Mesendoderm (in vitro differentiated cells): ENCODE measurements around the gene FAM3C. TPM values are rescaled to one million over a fixed set of nuclear protein-coding genes. Genes with fewer than 3 reads are reported as not detected.
"Not testable (repeated sequence)": the region's sequence is repeated elsewhere in the genome, so short reads cannot be mapped to it uniquely, and the experiment has no call there.

Experiments
- DNase-seq: peaks from one replicate; pipeline ENCODE4 v3.0.0; 2013
- H2AK5ac ChIP-seq: 2 replicates; pipeline ENCODE4 v1.6.1; 2013; ENCODE audit warnings: low read length, inconsistent platforms
- H2BK120ac ChIP-seq: 2 replicates; pipeline ENCODE4 v1.6.1; 2013; ENCODE audit warnings: low read depth, mild to moderate bottlenecking, low read length, moderate library complexity, mixed read lengths
- H2BK15ac ChIP-seq: replicated peaks from 2 replicates; pipeline ENCODE4 v1.6.1; 2013; ENCODE audit warnings: low read depth, mild to moderate bottlenecking, moderate library complexity
- H2BK5ac ChIP-seq: 2 replicates; pipeline ENCODE4 v1.6.1; 2013; ENCODE audit warnings: low read length, inconsistent platforms
- H3K18ac ChIP-seq: 2 replicates; pipeline ENCODE4 v1.6.1; 2013; ENCODE audit warnings: mild to moderate bottlenecking, low read length, mixed read lengths
- H3K23ac ChIP-seq: one replicate; pipeline ENCODE4 v1.6.1; 2013; ENCODE audit warnings: low read length
- H3K27ac ChIP-seq: 2 replicates; pipeline ENCODE4 v1.5.1; 2013; ENCODE audit warnings: low read depth, mild to moderate bottlenecking, inconsistent platforms, low read length, moderate library complexity
- H3K27me3 ChIP-seq: 2 replicates; pipeline ENCODE4 v1.6.1; 2013; ENCODE audit warnings: low read length, control low read depth, mild to moderate bottlenecking, inconsistent platforms; ENCODE audit not compliant: insufficient read depth, poor library complexity
- H3K36me3 ChIP-seq: 2 replicates; pipeline ENCODE4 v1.6.1; 2013; ENCODE audit warnings: low read length, inconsistent platforms; ENCODE audit not compliant: control insufficient read depth, insufficient read depth
- H3K4ac ChIP-seq: one replicate; pipeline ENCODE4 v1.6.1; 2013; ENCODE audit warnings: low read depth, mild to moderate bottlenecking, low read length, moderate library complexity
- H3K4me1 ChIP-seq: 2 replicates; pipeline ENCODE4 v1.6.1; 2013; ENCODE audit warnings: low read depth, low read length, inconsistent platforms; ENCODE audit not compliant: control insufficient read depth
- H3K4me2 ChIP-seq: 2 replicates; pipeline ENCODE4 v1.6.1; 2013; ENCODE audit warnings: low read length
- H3K4me3 ChIP-seq: 2 replicates; pipeline ENCODE4 v1.5.1; 2013; ENCODE audit warnings: mild to moderate bottlenecking, low read length
- H3K56ac ChIP-seq: one replicate; pipeline ENCODE4 v1.6.1; 2013; ENCODE audit warnings: low read length
- H3K79me1 ChIP-seq: 2 replicates; pipeline ENCODE4 v1.6.1; 2013; ENCODE audit warnings: low read length, inconsistent platforms
- H3K79me2 ChIP-seq: 2 replicates; pipeline ENCODE4 v1.6.1; 2013; ENCODE audit warnings: mild to moderate bottlenecking, low read length; ENCODE audit not compliant: control insufficient read depth, insufficient read depth
- H3K9ac ChIP-seq: 2 replicates; pipeline ENCODE4 v1.6.1; 2013; ENCODE audit warnings: low read length, inconsistent platforms
- H4K5ac ChIP-seq: one replicate; pipeline ENCODE4 v1.6.1; 2013; ENCODE audit warnings: low read length
- H4K8ac ChIP-seq: one replicate; pipeline ENCODE4 v1.6.1; 2013; ENCODE audit warnings: low read depth, mild to moderate bottlenecking, control low read depth, low read length, moderate library complexity
- WGBS: extraction: QIAGEN DNeasy Blood & Tissue Kit; methylation state at CpG from one replicate; pipeline ENCODE4 v1.1.7; 2013; ENCODE audit warnings: low lambda C conversion rate, missing lambda C conversion rate; ENCODE audit not compliant: insufficient coverage; ENCODE audit errors: extremely low coverage; 5-methylcytosine and 5-hydroxymethylcytosine counted together
- polyA plus RNA-seq, 2 experiments: library from polyadenylated mRNA; stranded (reverse); fragments of 200-250 nt; gene quantifications; one replicate each; pipeline ENCODE4 v1.2.3, GENCODE V29; 2013

FAM3C gene, protein sequence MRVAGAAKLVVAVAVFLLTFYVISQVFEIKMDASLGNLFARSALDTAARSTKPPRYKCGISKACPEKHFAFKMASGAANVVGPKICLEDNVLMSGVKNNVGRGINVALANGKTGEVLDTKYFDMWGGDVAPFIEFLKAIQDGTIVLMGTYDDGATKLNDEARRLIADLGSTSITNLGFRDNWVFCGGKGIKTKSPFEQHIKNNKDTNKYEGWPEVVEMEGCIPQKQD
- 63.7 TPM for polyA plus RNA-seq (2013, experiment 1 of 2)
- 66.9 TPM for polyA plus RNA-seq (2013, experiment 2 of 2)

- H3K23ac ChIP-seq = no peak within 1 kb of the TSS
- H3K56ac ChIP-seq = peak within 1 kb of the TSS; percentile 90
- H3K4ac ChIP-seq = peak within 1 kb of the TSS; percentile 88
- H3K27me3 ChIP-seq = no peaks in the 10 kb centered on the region
- H3K4me1 ChIP-seq = no peaks in the 10 kb centered on the region
- no peak within 1 kb of the TSS for H2BK5ac ChIP-seq
- no peak within 1 kb of the TSS for H2BK120ac ChIP-seq
- peak within 1 kb of the TSS; percentile 72 for H3K4me2 ChIP-seq
- no peak within 1 kb of the TSS for H2AK5ac ChIP-seq
- no peaks in the 10 kb centered on the region for H3K36me3 ChIP-seq
- peak; percentile 96 for DNase-seq
- H3K79me1 ChIP-seq = peaks cover 4% of the 10 kb centered on the region
- H2BK15ac ChIP-seq = no peak within 1 kb of the TSS
- peak within 1 kb of the TSS; percentile 79 for H3K9ac ChIP-seq
- peak within 1 kb of the TSS; percentile 95 for H3K18ac ChIP-seq
- H4K5ac ChIP-seq = no peak within 1 kb of the TSS
- peak within 1 kb of the TSS; percentile 90 for H3K27ac ChIP-seq
- H4K8ac ChIP-seq = no peak within 1 kb of the TSS
- H3K79me2 ChIP-seq = peaks cover 30% of the 10 kb centered on the region
- WGBS = no CpG with 5 or more reads among the region's 85 CpGs
- H3K4me3 ChIP-seq = peak within 1 kb of the TSS; percentile 24
These were observed at the start of gene FAM3C for GRCh38 chr7:121395961-121396757. Gene FAM3C, minus strand, starts transcription at chr7:121396308. Its CDS starts 13,339 bp downstream, at chr7:121382969.

DNA sequence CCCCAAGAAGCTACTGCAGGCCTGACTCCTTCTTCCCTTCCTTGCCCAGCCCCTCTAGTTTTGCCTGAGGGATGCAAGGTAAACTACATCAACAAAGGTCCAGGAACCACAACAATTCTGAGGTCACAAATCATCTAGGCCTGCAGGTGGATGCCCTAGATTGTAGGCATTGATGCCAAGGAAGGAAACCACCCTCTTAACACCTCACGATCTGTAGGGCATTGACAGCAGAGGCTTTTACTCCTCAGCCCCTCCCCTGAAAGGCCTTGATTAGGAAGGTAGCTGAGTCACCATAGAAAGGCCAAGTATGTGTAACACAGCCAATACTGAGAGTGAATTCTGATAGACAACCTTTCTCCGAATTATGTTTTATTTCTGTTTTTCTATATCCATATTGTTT is 46.7 kb upstream of the FAM3C start:
- Histone ChIP-seq H3K79me1 (no peaks in the 10 kb centered on the region), H3K27ac (no peak overlapping the region), H2BK5ac (no peak overlapping the region), H3K4me1 (no peaks in the 10 kb centered on the region), H3K23ac (no peak overlapping the region), H3K9ac (no peak overlapping the region), H2AK5ac (no peak overlapping the region), H3K56ac (no peak overlapping the region), H4K5ac (no peak overlapping the region), H3K4ac (no peak overlapping the region), H4K8ac (no peak overlapping the region), H3K27me3 (no peaks in the 10 kb centered on the region), H3K18ac (no peak overlapping the region), H3K36me3 (no peaks in the 10 kb centered on the region), H3K4me3 (no peak overlapping the region), H3K4me2 (no peak overlapping the region), H3K79me2 (no peaks in the 10 kb centered on the region), H2BK120ac (no peak overlapping the region), H2BK15ac (no peak overlapping the region)
- no CpG with 5 or more reads among the region's 2 CpGs for WGBS
- peak; percentile 52 for DNase-seq

GRCh38 chr7:121440857-121441503 is 44.9 kb upstream of the FAM3C start:
- no peak overlapping the region for H3K23ac ChIP-seq
- H3K27ac ChIP-seq = no peak overlapping the region
- WGBS = no CpG with 5 or more reads among the region's 18 CpGs
- no peak overlapping the region for H2BK5ac ChIP-seq
- no peak overlapping the region for H2AK5ac ChIP-seq
- no peak overlapping the region for H3K4ac ChIP-seq
- H3K79me2 ChIP-seq = no peaks in the 10 kb centered on the region
- H4K8ac ChIP-seq = no peak overlapping the region
- no peaks in the 10 kb centered on the region for H3K27me3 ChIP-seq
- H3K4me2 ChIP-seq = no peak overlapping the region
- H3K9ac ChIP-seq = no peak overlapping the region
- H3K4me1 ChIP-seq = no peaks in the 10 kb centered on the region
- no peak overlapping the region for H3K4me3 ChIP-seq
- DNase-seq = no peak
- H3K18ac ChIP-seq = no peak overlapping the region
- no peaks in the 10 kb centered on the region for H3K79me1 ChIP-seq
- H4K5ac ChIP-seq = no peak overlapping the region
- no peak overlapping the region for H2BK15ac ChIP-seq
- H3K56ac ChIP-seq = no peak overlapping the region
- no peak overlapping the region for H2BK120ac ChIP-seq
- H3K36me3 ChIP-seq = no peaks in the 10 kb centered on the region

- H3K4ac ChIP-seq, H3K79me1 ChIP-seq, H2BK5ac ChIP-seq, H3K36me3 ChIP-seq, H4K8ac ChIP-seq, H3K23ac ChIP-seq, H4K5ac ChIP-seq, H3K27ac ChIP-seq, H3K9ac ChIP-seq, H3K4me2 ChIP-seq, H3K79me2 ChIP-seq, H3K4me3 ChIP-seq, H3K27me3 ChIP-seq, H2BK120ac ChIP-seq, H2AK5ac ChIP-seq, H2BK15ac ChIP-seq, H3K18ac ChIP-seq, H3K4me1 ChIP-seq: not testable (repeated sequence)
- peak; percentile 88 for DNase-seq
- no CpG with 5 or more reads among the region's 12 CpGs for WGBS
- peak overlapping the region; percentile 44 for H3K56ac ChIP-seq
These were observed 42.2 kb upstream of the FAM3C start for GRCh38 chr7:121438043-121438955.

DNA sequence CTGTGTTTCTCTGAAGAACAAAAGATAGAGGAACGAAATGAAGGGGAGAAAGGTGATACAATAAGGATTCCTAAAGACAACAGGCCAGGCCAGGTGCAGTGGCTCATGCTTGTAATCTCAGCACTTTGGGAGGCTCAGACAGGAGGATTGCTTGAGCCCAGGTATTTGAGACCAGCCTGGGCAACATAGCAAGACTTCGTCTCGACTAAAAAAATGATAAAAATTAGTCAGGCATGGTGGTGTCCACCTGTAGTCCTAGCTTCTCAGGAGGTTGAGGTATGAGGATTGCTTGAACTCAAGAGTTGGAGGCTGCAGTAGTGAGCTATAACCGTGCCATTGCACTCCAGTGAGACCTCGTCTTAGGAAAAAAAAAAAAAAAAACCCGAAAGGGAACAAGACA is 41.4 kb upstream of the FAM3C start:
- Histone ChIP-seq H3K23ac (no peak overlapping the region), H3K18ac (no peak overlapping the region), H4K5ac (no peak overlapping the region), H4K8ac (no peak overlapping the region), H2BK120ac (no peak overlapping the region), H3K27me3 (no peaks in the 10 kb centered on the region), H3K79me1 (no peaks in the 10 kb centered on the region), H3K4me3 (no peak overlapping the region), H2BK5ac (no peak overlapping the region), H3K4me1 (no peaks in the 10 kb centered on the region), H3K79me2 (no peaks in the 10 kb centered on the region), H2BK15ac (no peak overlapping the region), H2AK5ac (no peak overlapping the region), H3K4me2 (no peak overlapping the region), H3K9ac (no peak overlapping the region), H3K36me3 (no peaks in the 10 kb centered on the region), H3K27ac (no peak overlapping the region), H3K4ac (no peak overlapping the region), H3K56ac (no peak overlapping the region)
- no CpG with 5 or more reads among the region's 6 CpGs for WGBS
- DNase-seq = no peak
